GM12878 (cell line): ENCODE results near the gene LHFPL3. TPM values are rescaled to one million over a fixed set of nuclear protein-coding genes. Genes with fewer than 3 reads are reported as not detected.
A peak's percentile ranks its signal among the peaks of the same experiment; 100 is the strongest.

Source experiments
- BHLHE40 ChIP-seq, 2 experiments: fragments of 450-650 bp in 1 of 2; IDR thresholded peaks; 2 replicates each; pipeline ENCODE4 v1.6.1; 2011 to 2017; ENCODE audit warnings: low read depth in 2 of 2, borderline replicate concordance in 1 of 2, improper control_type of control experiment in 1 of 2, low read length in 1 of 2, mild to moderate bottlenecking in 1 of 2
- EED ChIP-seq: sonication (generic); IDR thresholded peaks from 2 replicates; pipeline ENCODE4 v1.6.1; 2016; ENCODE audit warnings: antibody characterized with exemption, low read depth
- ESRRA ChIP-seq: IDR thresholded peaks from 2 replicates; pipeline ENCODE4 v1.6.1; 2012; ENCODE audit warnings: mild to moderate bottlenecking, low read length, improper control_type of control experiment
- EZH2 ChIP-seq: IDR thresholded peaks from 2 replicates; pipeline ENCODE4 v1.6.1; 2012; ENCODE audit warnings: low read depth, mild to moderate bottlenecking, control low read depth, inconsistent platforms, low read length, borderline replicate concordance; ENCODE audit not compliant: control insufficient read depth
- IKZF1 ChIP-seq: fragments of 450-650 bp; conservative IDR thresholded peaks from 2 replicates; pipeline ENCODE4 v1.6.1; 2017; ENCODE audit warnings: antibody characterized with exemption, mild to moderate bottlenecking
- MEF2A ChIP-seq: IDR thresholded peaks from 2 replicates; pipeline ENCODE4 v1.6.1; 2011; ENCODE audit warnings: low read depth, mild to moderate bottlenecking, low read length, moderate library complexity; ENCODE audit not compliant: insufficient read depth
- NFYA ChIP-seq: IDR thresholded peaks from 2 replicates; pipeline ENCODE4 v1.6.1; 2011; ENCODE audit warnings: low read depth, mild to moderate bottlenecking, low read length, improper control_type of control experiment, borderline replicate concordance
- PML ChIP-seq: IDR thresholded peaks from 2 replicates; pipeline ENCODE4 v1.6.1; 2012; ENCODE audit warnings: low read length, inconsistent platforms
- POLR2A ChIP-seq: IDR thresholded peaks from 2 replicates; pipeline ENCODE4 v1.6.1; 2011; ENCODE audit warnings: low read depth, mild to moderate bottlenecking, low read length
- POU2F2 ChIP-seq: IDR thresholded peaks from 3 replicates; pipeline ENCODE4 v1.6.1; 2011; ENCODE audit warnings: low read depth, mild to moderate bottlenecking, low read length, borderline replicate concordance
- RAD21 ChIP-seq: IDR thresholded peaks from 2 replicates; pipeline ENCODE4 v1.6.1; 2011; ENCODE audit warnings: mild to moderate bottlenecking, low read depth, low read length, moderate library complexity; ENCODE audit not compliant: insufficient read depth
- RB1 ChIP-seq: fragments of 450-650 bp; formaldehyde crosslinking; IDR thresholded peaks from 2 replicates; pipeline ENCODE4 v1.6.1; 2017; ENCODE audit warnings: mild to moderate bottlenecking, borderline replicate concordance
- RBBP5 ChIP-seq: fragments of 200-600 bp; sonication (generic); conservative IDR thresholded peaks from 2 replicates; pipeline ENCODE4 v1.6.1; 2016
- RELB ChIP-seq: fragments of 450-650 bp; IDR thresholded peaks from 2 replicates; pipeline ENCODE4 v1.6.1; 2017; ENCODE audit warnings: low read depth, mild to moderate bottlenecking, moderate library complexity
- REST ChIP-seq: IDR thresholded peaks from 2 replicates; pipeline ENCODE4 v1.6.1; 2012; ENCODE audit warnings: mild to moderate bottlenecking, low read depth, low read length
- SIX5 ChIP-seq: IDR thresholded peaks from 2 replicates; pipeline ENCODE4 v1.6.1; 2011; ENCODE audit warnings: mild to moderate bottlenecking, low read depth, low read length, moderate library complexity; ENCODE audit not compliant: severe bottlenecking
- SMC3 ChIP-seq: IDR thresholded peaks from 2 replicates; pipeline ENCODE4 v1.6.1; 2011; ENCODE audit warnings: low read length, improper control_type of control experiment, borderline replicate concordance
- USF1 ChIP-seq: IDR thresholded peaks from 2 replicates; pipeline ENCODE4 v1.6.1; 2011; ENCODE audit warnings: borderline replicate concordance, low read depth, mild to moderate bottlenecking, moderate library complexity, mixed read lengths, low read length; ENCODE audit not compliant: insufficient read depth; ENCODE audit errors: extremely low read length
- ZBTB4 ChIP-seq: fragments of 450-650 bp; formaldehyde crosslinking; IDR thresholded peaks from 2 replicates; pipeline ENCODE4 v1.4.0; 2022; ENCODE audit warnings: mild to moderate bottlenecking, moderate library complexity
- ZNF207 ChIP-seq: fragments of 450-650 bp; IDR thresholded peaks from 2 replicates; pipeline ENCODE4 v1.6.1; 2014; ENCODE audit warnings: antibody characterized with exemption, mild to moderate bottlenecking, borderline replicate concordance
- polyA plus RNA-seq, 11 experiments: library from polyadenylated mRNA; depleted of rRNA in 4 of 11; unstranded in 6 of 11; stranded (reverse) in 5 of 11; fragments of >200 nt; fragmentation: Nextera tagmentation in 4 of 11; fragmentation: Illumina TruSeq in 1 of 11; extraction: Ambion mirVana in 4 of 11; extraction: Trizol in 1 of 11; gene quantifications; 1 replicate in 1 of 11; 2 replicates in 10 of 11; pipeline versions ENCODE4 v1.2.1 to v1.2.3, GENCODE V29; 2011 to 2016; ENCODE audit warnings: inconsistent platforms in 2 of 11, missing spikeins in 2 of 11, low read depth in 1 of 11
- total RNA-seq, 4 experiments: library from RNA; depleted of rRNA in 3 of 4; stranded (reverse); fragments of >200 nt in 3 of 4; fragmentation: Illumina TruSeq in 1 of 4; extraction: Trizol in 1 of 4; gene quantifications; 2 replicates each; pipeline versions ENCODE4 v1.2.1 to v1.2.3, GENCODE V29; 2013 to 2021

The LHFPL3 gene
- total and polyA plus RNA-seq, 10 of the 15 experiments (the other 5 are each of a cell fraction or from before 2014, with no cell fraction given) = 0.09 TPM; not detected in 9

GRCh38 chr7:104848138-104848990, 520.0 kb downstream of the LHFPL3 start (continued):
- TF ChIP-seq REST (no peak), RB1 (peak; percentile 40; the same call in 1 of the 2 replicates), POLR2A (no peak), SIX5 (no peak), IKZF1 (0 out of 2 replicates have a peak, but pooled peaks have one; percentile 19), EZH2 (no peak), POU2F2 (no peak), PML (no peak), RAD21 (peak; percentile 90), ZNF207 (no peak), MEF2A (no peak), USF1 (no peak), RELB (no peak), RBBP5 (no peak), ZBTB4 (CRISPR knock-in tag) (no peak), ESRRA (no peak), NFYA (no peak), EED (no peak), BHLHE40 (IDR thresholded peaks at IDR 0.05; ENCODE audit: borderline replicate concordance in 1 of 2, low read depth in 2 of 2, low read length in 1 of 2) (0 out of 4 replicates have a peak, but pooled peaks of 1 of the 2 experiments have one; percentile 13), SMC3 (peak; percentile 81)
